GM19324 (cell line): Measurements from ENCODE around the gene SRGAP3.
"Not testable (repeated sequence)": the region's sequence is repeated elsewhere in the genome, so short reads cannot be mapped to it uniquely, and the experiment has no call there.

ENCODE experiments used
- ATAC-seq: cut with Tn5 transposase; IDR thresholded peaks from one replicate; pipeline ENCODE4 v1.9.1; 2021; ENCODE audit warnings: mild to moderate bottlenecking, moderate library complexity; ENCODE audit not compliant: unreplicated experiment, low FRiP score

Gene SRGAP3

DNA sequence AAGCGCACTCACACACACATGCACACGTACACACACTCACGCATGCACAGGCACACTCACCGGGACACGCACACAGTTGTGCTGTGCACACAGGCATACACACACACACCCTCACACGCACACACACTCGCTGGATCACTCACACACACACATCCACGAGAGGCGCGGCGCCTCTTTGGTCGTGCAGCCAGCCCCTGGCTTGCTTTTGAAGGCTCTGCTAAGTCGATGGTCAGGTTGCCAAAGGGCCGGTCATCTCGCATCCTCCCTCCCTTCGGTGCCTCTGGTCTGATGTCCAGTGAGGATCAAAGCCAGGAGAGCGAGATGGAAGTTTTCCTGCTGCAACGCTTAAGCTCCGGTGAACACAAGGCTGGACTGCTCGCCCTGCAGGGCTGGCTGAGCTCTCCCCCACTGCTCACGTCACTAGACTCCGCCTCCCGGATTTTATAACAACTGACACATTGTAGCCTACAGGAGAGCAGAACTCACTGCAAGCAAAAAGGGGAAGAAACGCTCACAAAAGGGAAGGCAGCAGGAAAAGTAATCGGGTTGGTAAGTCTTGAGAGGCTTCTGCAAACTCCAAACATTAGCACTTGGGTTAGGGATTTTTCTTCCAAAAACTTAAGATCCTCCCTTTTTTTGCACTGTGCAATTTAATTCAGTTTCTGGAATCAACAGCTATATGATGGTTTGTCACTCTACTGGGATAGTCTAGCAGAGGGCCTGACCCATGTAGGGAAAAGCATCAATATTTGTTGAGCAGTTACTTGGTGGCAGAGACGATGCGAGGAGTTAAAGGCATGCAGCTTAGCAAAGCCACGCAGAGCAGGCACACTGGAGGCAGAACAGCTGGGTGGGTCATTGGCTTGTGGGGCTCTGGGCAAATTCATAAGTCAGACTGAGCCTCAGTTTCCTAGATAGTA lies at the start of gene SRGAP3:
SRGAP3 (minus strand) TSS at position 374 of the 920 bp plus-strand sequence. CDS start 695 bp downstream, outside the sequence.
- peak; percentile 100 for ATAC-seq

DNA sequence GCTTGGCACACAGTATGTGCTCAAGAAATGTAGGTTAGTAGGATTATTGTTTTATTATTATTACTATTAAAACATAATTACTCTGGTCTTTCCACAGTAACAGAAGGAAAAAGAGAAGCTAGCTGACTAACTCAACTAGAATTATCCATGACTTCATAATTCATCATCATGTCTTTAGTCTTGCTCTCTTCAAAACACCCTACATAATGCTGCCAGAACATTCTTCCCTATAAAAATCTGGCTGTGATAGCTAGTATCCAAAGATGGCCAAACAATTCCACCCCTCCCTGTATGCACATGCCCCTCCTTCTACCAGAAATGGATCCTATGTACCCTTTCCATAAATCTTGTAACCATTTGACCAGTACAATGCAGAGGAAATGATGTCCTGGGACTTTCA lies 48.8 kb upstream of the SRGAP3 start:
- ATAC-seq, result no peak

GRCh38 chr3:9296241-9296640 lies 46.8 kb upstream of the SRGAP3 start:
- ATAC-seq, result no peak

- no peak for ATAC-seq
Measured at GRCh38 chr3:9295007-9295406, 45.6 kb upstream of the SRGAP3 start.

- ATAC-seq, result not testable (repeated sequence)
Measured at GRCh38 chr3:9293953-9294352, 44.5 kb upstream of the SRGAP3 start.

GRCh38 chr3:9293076-9293475 lies 43.6 kb upstream of the SRGAP3 start:
- no peak for ATAC-seq

GRCh38 chr3:9292516-9292915 lies 43.1 kb upstream of the SRGAP3 start:
- ATAC-seq, result no peak

- ATAC-seq, result no peak
Measured at GRCh38 chr3:9291821-9292410, 42.5 kb upstream of the SRGAP3 start.

GRCh38 chr3:9290566-9290965 lies 41.1 kb upstream of the SRGAP3 start:
- ATAC-seq, result no peak

DNA sequence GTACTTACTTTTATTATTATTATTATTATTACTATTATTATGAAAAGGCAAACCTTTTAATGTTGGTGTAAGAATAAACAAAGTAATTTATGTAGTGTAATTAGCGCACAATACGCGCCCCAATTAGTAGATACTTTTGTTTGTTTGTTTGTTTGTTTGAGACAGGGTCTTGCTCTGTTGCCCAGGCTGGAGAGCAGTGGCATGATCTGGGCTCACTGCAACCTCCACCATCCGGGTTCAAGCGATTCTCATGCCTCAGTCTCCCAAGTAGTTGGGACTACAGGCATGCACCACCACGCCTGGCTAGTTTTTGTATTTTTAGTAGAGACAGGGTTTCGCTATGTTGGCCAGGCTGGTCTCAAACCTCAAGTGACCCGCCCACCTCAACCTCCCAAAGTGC lies 32.1 kb upstream of the SRGAP3 start:
- ATAC-seq, result not testable (repeated sequence)

GRCh38 chr3:9280451-9281219 lies 31.2 kb upstream of the SRGAP3 start:
- no peak for ATAC-seq

- no peak for ATAC-seq
Measured at GRCh38 chr3:9279966-9280365, 30.5 kb upstream of the SRGAP3 start.

- no peak for ATAC-seq
Measured at GRCh38 chr3:9278498-9278897, 29.1 kb upstream of the SRGAP3 start.

- no peak for ATAC-seq
Measured at GRCh38 chr3:9278085-9278484, 28.6 kb upstream of the SRGAP3 start.

GRCh38 chr3:9276761-9277370 lies 27.4 kb upstream of the SRGAP3 start:
- ATAC-seq, result no peak

DNA sequence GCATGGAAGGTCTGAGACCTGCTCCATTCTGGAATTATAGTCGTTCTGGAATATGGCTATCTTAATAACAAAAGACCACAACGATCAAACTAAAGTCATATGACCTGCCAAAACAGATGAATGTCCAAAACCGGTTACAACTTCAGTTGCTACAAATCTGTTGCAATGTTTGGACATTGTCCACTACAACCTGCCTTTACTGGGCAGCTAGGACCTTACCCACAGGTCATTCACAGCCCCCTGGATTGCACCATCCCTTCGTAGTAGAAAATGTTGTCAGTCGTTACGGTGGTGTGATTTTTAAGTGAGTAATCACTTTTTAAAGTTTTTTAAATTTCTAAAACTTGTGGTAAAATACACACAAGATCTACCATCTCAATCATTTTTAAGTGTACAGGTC lies 22.5 kb upstream of the SRGAP3 start:
- no peak for ATAC-seq

GRCh38 chr3:9270704-9271103 lies 21.3 kb upstream of the SRGAP3 start:
- no peak for ATAC-seq

- ATAC-seq, result no peak
Measured at GRCh38 chr3:9266716-9267115, 17.3 kb upstream of the SRGAP3 start.

GRCh38 chr3:9260305-9260704 lies 10.9 kb upstream of the SRGAP3 start:
- no peak for ATAC-seq

DNA sequence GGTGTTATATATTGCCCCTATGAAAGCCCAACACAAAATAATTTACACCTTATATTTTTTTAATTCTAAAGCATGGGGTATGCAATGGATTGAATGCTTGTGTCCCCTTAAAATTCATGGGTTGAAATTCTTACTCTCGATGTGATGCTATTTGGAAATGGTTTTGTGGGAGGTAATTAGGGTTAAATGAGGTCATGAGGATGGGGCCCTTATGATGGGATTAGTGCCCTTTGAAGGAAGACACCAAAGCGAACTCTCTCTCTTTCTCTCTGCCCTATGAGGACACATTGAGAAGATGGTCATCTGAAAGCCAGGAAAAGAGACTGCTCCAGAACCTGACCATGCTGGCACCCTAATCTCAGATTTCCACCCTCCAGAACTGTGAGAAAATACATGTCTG lies 7.6 kb upstream of the SRGAP3 start:
- ATAC-seq, result no peak

- ATAC-seq, result no peak
Measured at GRCh38 chr3:9255976-9256375, 6.5 kb upstream of the SRGAP3 start.
